K562 (cell line): ENCODE results near the gene NSUN3. TPM values are rescaled to one million over a fixed set of nuclear protein-coding genes. Genes with fewer than 3 reads are reported as not detected.

Source experiments
- ATAC-seq: fragments of 200-7000 bp; cut with Tn5 transposase; 3 replicates; pipeline ENCODE4 v1.9.1; 2020; ENCODE audit warnings: moderate library complexity
- BruUV-seq: library from RNA; stranded (reverse); fragments of 400-500 nt; replicated peaks from 2 replicates; lab custom pipeline; 2021; lab: Mats Ljungman, UMichigan
- CTCF ChIA-PET: fragments of 300-600 bp; formaldehyde crosslinking; extraction: SDS; loops from one replicate; lab custom pipeline; 2021; ENCODE audit warnings: low intra/inter-chr PET ratio; lab: Yijun Ruan, JAX
- POLR2A ChIA-PET: fragments of 300-600, 350-650 bp; sonication (Branson Sonifier 250); formaldehyde crosslinking; extraction: SDS; loops from one replicate; lab custom pipeline; 2021; ENCODE audit warnings: antibody characterized with exemption, inconsistent platforms; lab: Yijun Ruan, JAX
- DNase-seq, 4 experiments: peaks; one replicate each; pipeline versions ENCODE4 v3.0.0 to v3.0.0-alpha.2; 2011 to 2018; ENCODE audit warnings: low spot score in 3 of 4, mixed read lengths in 3 of 4; ENCODE audit errors: extremely low read depth in 1 of 4
- FAIRE-seq: peaks from 2 replicates; lab custom pipeline; 2011; peaks lifted over from hg19 to GRCh38; lab: Jason Lieb, UNC
- H2AFZ ChIP-seq: 2 replicates; pipeline ENCODE4 v1.6.0; 2011; ENCODE audit warnings: low read depth, low read length, control low read depth, inconsistent platforms
- H3K27ac ChIP-seq: fragments of 200-600 bp; 3 replicates; pipeline ENCODE4 v1.8.0; 2011; ENCODE audit warnings: low read depth, mild to moderate bottlenecking, control low read depth, inconsistent platforms, low read length, moderate library complexity, mixed read lengths; ENCODE audit errors: extremely low read depth
- H3K27me3 ChIP-seq, 2 experiments: fragments of 300-600 bp in 1 of 2; 2 replicates in 1 of 2; 3 replicates in 1 of 2; pipeline versions ENCODE4 v1.6.0 to v1.8.0; 2011; ENCODE audit warnings: inconsistent platforms in 2 of 2, low read length in 2 of 2, mild to moderate bottlenecking in 1 of 2, mixed read lengths in 1 of 2, moderate library complexity in 1 of 2; ENCODE audit not compliant: control insufficient read depth in 2 of 2, insufficient read depth in 2 of 2
- H3K36me3 ChIP-seq: fragments of 300-600 bp; 3 replicates; pipeline ENCODE4 v1.8.0; 2011; ENCODE audit warnings: mild to moderate bottlenecking, low read length, inconsistent platforms; ENCODE audit not compliant: control insufficient read depth, insufficient read depth
- H3K4me1 ChIP-seq, 2 experiments: fragments of 200-600 bp in 1 of 2; replicated peaks in 1 of 2; 2 replicates in 1 of 2; 3 replicates in 1 of 2; pipeline versions ENCODE4 v1.5.1 to v1.8.0; 2011; ENCODE audit warnings: inconsistent platforms in 2 of 2, low read length in 2 of 2, mild to moderate bottlenecking in 1 of 2, mixed read lengths in 1 of 2, moderate library complexity in 1 of 2; ENCODE audit not compliant: control insufficient read depth in 2 of 2, insufficient read depth in 2 of 2
- H3K4me2 ChIP-seq: 2 replicates; pipeline ENCODE4 v1.6.1; 2011; ENCODE audit warnings: low read length, control low read depth, inconsistent platforms, mixed read lengths; ENCODE audit not compliant: insufficient read depth
- H3K4me3 ChIP-seq: fragments of 200-600 bp; sonication (generic), shearing (Covaris generic); 2 replicates; pipeline ENCODE4 v1.5.1; 2016; ENCODE audit warnings: control low read depth, inconsistent platforms
- H3K79me2 ChIP-seq: fragments of 200-600 bp; 3 replicates; pipeline ENCODE4 v1.8.0; 2011; ENCODE audit warnings: low read length, inconsistent platforms; ENCODE audit not compliant: control insufficient read depth, insufficient read depth
- H3K9ac ChIP-seq, 2 experiments: 2 replicates each; pipeline versions ENCODE4 v1.6.0 to v1.6.1; 2011; ENCODE audit warnings: low read depth in 2 of 2, low read length in 2 of 2, control low read depth in 1 of 2, inconsistent platforms in 1 of 2, mild to moderate bottlenecking in 1 of 2, mixed read lengths in 1 of 2; ENCODE audit not compliant: insufficient read depth in 1 of 2
- H3K9me1 ChIP-seq: one replicate; pipeline ENCODE4 v1.6.0; 2011; ENCODE audit warnings: inconsistent platforms, mild to moderate bottlenecking, low read length, moderate library complexity; ENCODE audit not compliant: control insufficient read depth, insufficient read depth
- H3K9me3 ChIP-seq: replicated peaks from 2 replicates; pipeline ENCODE4 v1.5.1; 2011; ENCODE audit warnings: low read depth, low read length, inconsistent platforms; ENCODE audit not compliant: control insufficient read depth, insufficient read depth
- H4K20me1 ChIP-seq: replicated peaks from 2 replicates; pipeline ENCODE4 v1.6.1; 2011; ENCODE audit warnings: low read length, inconsistent platforms, mixed read lengths; ENCODE audit not compliant: control insufficient read depth, insufficient read depth
- ARID3A ChIP-seq: IDR thresholded peaks from 2 replicates; pipeline ENCODE4 v1.6.1; 2012; ENCODE audit warnings: low read depth, low read length, improper control_type of control experiment, borderline replicate concordance
- PURB ChIP-seq: sonication (generic); formaldehyde crosslinking; IDR thresholded peaks from 2 replicates; pipeline ENCODE4 v1.9.0; 2021; ENCODE audit warnings: low read depth, mild to moderate bottlenecking, missing genetic modification reagents
- RAD21 ChIP-seq, 2 experiments: fragments of 250-450 bp in 1 of 2; fragments of 450-650 bp in 1 of 2; sonication (Bioruptor Pico) in 1 of 2; formaldehyde crosslinking in 1 of 2; IDR thresholded peaks in 1 of 2; conservative IDR thresholded peaks in 1 of 2; 2 replicates each; pipeline versions ENCODE4 v1.4.0 to v1.8.0; 2020 to 2022; ENCODE audit warnings: mild to moderate bottlenecking in 2 of 2, moderate library complexity in 1 of 2
- REST ChIP-seq, 2 experiments: fragments of 450-650 bp; formaldehyde crosslinking in 1 of 2; IDR thresholded peaks; 2 replicates each; pipeline versions ENCODE4 v1.4.0 to v1.6.1; 2014 to 2020; ENCODE audit warnings: mild to moderate bottlenecking in 2 of 2, borderline replicate concordance in 1 of 2, low read depth in 1 of 2
- WGBS: fragments of 100-300 bp; shearing (Covaris generic); methylation state at CpG from one replicate; pipeline ENCODE4 v1.1.6; 2016; ENCODE audit warnings: low coverage, mixed read lengths; ENCODE audit not compliant: insufficient coverage; ENCODE audit errors: missing lambda C conversion rate; 5-methylcytosine and 5-hydroxymethylcytosine counted together
- in situ Hi-C: fragments of 300-500 bp; cut with MboI; formaldehyde crosslinking; loops from 4 replicates; pipeline ENCODE4 v1.15.0; 2018; ENCODE audit warnings: inconsistent platforms, mixed read lengths
- intact Hi-C: fragments of 100-400 bp; cut with micrococcal nuclease; formaldehyde crosslinking; loops from 2 replicates; pipeline ENCODE4 v1.14.2; 2022
- polyA plus RNA-seq, 8 experiments: library from polyadenylated mRNA; depleted of rRNA in 4 of 8; stranded (reverse) in 5 of 8; unstranded in 3 of 8; fragments of >200 nt; fragmentation: Nextera tagmentation in 2 of 8; fragmentation: Illumina TruSeq in 1 of 8; extraction: Ambion mirVana in 2 of 8; extraction: Trizol in 1 of 8; gene quantifications; 2 replicates each; pipeline versions ENCODE4 v1.2.1 to v1.2.3, GENCODE V29; 2011 to 2014; ENCODE audit warnings: inconsistent platforms in 1 of 8, missing spikeins in 1 of 8
- total RNA-seq, 7 experiments: library from RNA; depleted of rRNA in 6 of 7; stranded (reverse); fragments of >200 nt in 6 of 7; fragmentation: Illumina TruSeq in 2 of 7; extraction: Trizol in 2 of 7; gene quantifications; 2 replicates each; pipeline versions ENCODE4 v1.2.1 to v1.2.3, GENCODE V29; 2011 to 2021; ENCODE audit warnings: low replicate concordance in 1 of 7
- TF ChIP-seq, protein P1 (sequence below): fragments of 450-650 bp; formaldehyde crosslinking; IDR thresholded peaks from 2 replicates; pipeline ENCODE4 v1.4.0; 2020; ENCODE audit warnings: mild to moderate bottlenecking, moderate library complexity
- TF ChIP-seq, protein P2 (sequence below): IDR thresholded peaks from 2 replicates; pipeline ENCODE4 v1.6.1; 2011; ENCODE audit not compliant: insufficient read length; ENCODE audit errors: extremely low read depth

NSUN3 gene
- total and polyA plus RNA-seq, 9 of the 15 experiments (the other 6 are each of a cell fraction or from before 2014, with no cell fraction given) = 4.4 to 12.3 (median 7.6) TPM

DNA sequence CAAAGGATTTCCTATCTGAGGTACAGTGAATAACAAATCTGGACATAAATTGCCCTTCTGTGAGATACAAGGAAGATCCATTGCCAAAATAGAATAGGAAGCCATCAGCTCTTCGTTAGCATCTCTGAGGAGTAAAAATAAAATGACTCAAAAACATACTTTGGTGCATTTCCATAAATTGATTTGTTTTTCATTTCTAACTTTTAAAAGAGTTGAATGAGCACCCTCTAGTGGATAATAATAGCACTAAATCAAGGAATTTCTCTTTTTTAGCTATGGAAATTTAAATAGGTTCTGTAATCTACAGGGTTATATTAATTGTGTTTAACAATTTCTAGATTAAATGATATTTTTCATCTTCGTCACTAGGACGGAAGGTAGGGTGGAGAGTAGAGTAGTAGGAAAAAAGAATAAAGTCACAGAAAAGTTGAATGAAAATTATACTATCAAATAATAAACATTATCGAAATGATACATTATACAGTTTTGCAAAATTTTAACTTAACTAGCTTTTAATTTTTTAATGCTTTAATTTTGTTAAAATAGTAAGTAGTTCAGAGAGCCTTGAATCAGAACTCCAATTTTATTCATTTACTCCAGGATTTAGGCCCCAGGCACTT lies 6.4 kb downstream of the NSUN3 start:
- Histone ChIP-seq H3K79me2 (peaks cover 12% of the 10 kb centered on the region), H3K27me3 (no peaks in the 10 kb centered on the region), H3K9me3 (no peaks in the 10 kb centered on the region), H3K4me1 (peaks cover 0 to 4% of the 10 kb centered on the region in 2 experiments; a peak in 2 of 5 replicates), H2AFZ (no peak overlapping the region), H3K27ac (no peak overlapping the region), H3K4me3 (no peak overlapping the region), H3K9ac (no peak overlapping the region), H3K36me3 (peaks cover 17% of the 10 kb centered on the region), H3K4me2 (no peak overlapping the region), H3K9me1 (no peaks in the 10 kb centered on the region), H4K20me1 (no peaks in the 10 kb centered on the region)
- CTCF ChIA-PET = interaction anchor here (1.3 kb wide), 1 partner anchor 65 kb away, joined by 7 read pairs; no protein-coding TSS in a partner anchor
- POLR2A ChIA-PET = no interaction called here
- no peak for DNase-seq
- FAIRE-seq = no peak
- in situ Hi-C loops (no loop called here), intact Hi-C loops (loop anchor here (1.0 to 10.0 kb wide), 2 partner anchors 65 to 205 kb away; no protein-coding TSS in a partner anchor)
- BruUV-seq = no TSS peak
- 19% methylated on average over 4 of the region's 4 CpGs for WGBS
- ATAC-seq = no peak
- TF ChIP-seq, protein P1, sequence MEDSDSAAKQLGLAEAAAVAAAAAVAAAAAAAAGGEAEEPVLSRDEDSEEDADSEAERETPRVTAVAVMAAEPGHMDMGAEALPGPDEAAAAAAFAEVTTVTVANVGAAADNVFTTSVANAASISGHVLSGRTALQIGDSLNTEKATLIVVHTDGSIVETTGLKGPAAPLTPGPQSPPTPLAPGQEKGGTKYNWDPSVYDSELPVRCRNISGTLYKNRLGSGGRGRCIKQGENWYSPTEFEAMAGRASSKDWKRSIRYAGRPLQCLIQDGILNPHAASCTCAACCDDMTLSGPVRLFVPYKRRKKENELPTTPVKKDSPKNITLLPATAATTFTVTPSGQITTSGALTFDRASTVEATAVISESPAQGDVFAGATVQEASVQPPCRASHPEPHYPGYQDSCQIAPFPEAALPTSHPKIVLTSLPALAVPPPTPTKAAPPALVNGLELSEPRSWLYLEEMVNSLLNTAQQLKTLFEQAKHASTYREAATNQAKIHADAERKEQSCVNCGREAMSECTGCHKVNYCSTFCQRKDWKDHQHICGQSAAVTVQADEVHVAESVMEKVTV = 0 out of 2 replicates have a peak, but pooled peaks have one; percentile 7
- TF ChIP-seq PURB = no peak
- 0 out of 2 replicates have a peak, but pooled peaks have one; percentile 57 for TF ChIP-seq ARID3A
- peak; percentile 14; the same call in 1 of the 2 replicates for TF ChIP-seq REST (IDR thresholded peaks at IDR 0.05; ENCODE audit: borderline replicate concordance)
- TF ChIP-seq REST (CRISPR knock-in tag; IDR thresholded peaks at IDR 0.05; ENCODE audit: low read depth) = no peak
- peak; percentile 29 to 47; a peak in 3 of 4 replicates for TF ChIP-seq RAD21 (CRISPR knock-in tag; conservative IDR thresholded peaks at IDR 0.05 in 1 of 2, IDR thresholded peaks at IDR 0.05 in 1 of 2)
- TF ChIP-seq, protein P2, sequence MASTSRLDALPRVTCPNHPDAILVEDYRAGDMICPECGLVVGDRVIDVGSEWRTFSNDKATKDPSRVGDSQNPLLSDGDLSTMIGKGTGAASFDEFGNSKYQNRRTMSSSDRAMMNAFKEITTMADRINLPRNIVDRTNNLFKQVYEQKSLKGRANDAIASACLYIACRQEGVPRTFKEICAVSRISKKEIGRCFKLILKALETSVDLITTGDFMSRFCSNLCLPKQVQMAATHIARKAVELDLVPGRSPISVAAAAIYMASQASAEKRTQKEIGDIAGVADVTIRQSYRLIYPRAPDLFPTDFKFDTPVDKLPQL = no peak
